Muscle layer of colon (tissue), 2 donors: Measurements from ENCODE around the gene CLIC5.

Experiments
- H3K27ac ChIP-seq: one replicate; pipeline ENCODE4 v1.7.0; 2013; ENCODE audit warnings: low read depth, mild to moderate bottlenecking, low read length, moderate library complexity
- H3K27me3 ChIP-seq, 2 donors: one replicate each; pipeline ENCODE4 v1.7.0; 2013; ENCODE audit warnings: low read length in 2 of 2, mild to moderate bottlenecking in 2 of 2; ENCODE audit not compliant: insufficient read depth in 2 of 2, control insufficient read depth in 1 of 2
- H3K36me3 ChIP-seq: one replicate; pipeline ENCODE4 v1.7.0; 2013; ENCODE audit warnings: mild to moderate bottlenecking, low read length; ENCODE audit not compliant: insufficient read depth
- H3K4me1 ChIP-seq: one replicate; pipeline ENCODE4 v1.7.0; 2013; ENCODE audit warnings: mild to moderate bottlenecking, low read length; ENCODE audit not compliant: insufficient read depth
- H3K4me3 ChIP-seq, 2 donors: one replicate each; pipeline ENCODE4 v1.7.0; 2013; ENCODE audit warnings: low read length in 2 of 2, low read depth in 1 of 2, mild to moderate bottlenecking in 1 of 2, moderate library complexity in 1 of 2
- H3K9ac ChIP-seq: one replicate; pipeline ENCODE4 v1.7.0; 2013; ENCODE audit warnings: low read length
- H3K9me3 ChIP-seq: one replicate; pipeline ENCODE4 v1.7.0; 2013; ENCODE audit warnings: mild to moderate bottlenecking, low read length
- donor health status: abdominal sarcoma.
- donor health status: Adenocarcinoma of cecum.

The CLIC5 gene

GRCh38 chr6:45961125-45961524, 54.5 kb downstream of the CLIC5 start:
- Histone ChIP-seq H3K4me1 (no peaks in the 10 kb centered on the region), H3K9ac (no peak overlapping the region), H3K27ac (no peak overlapping the region), H3K27me3 (no peaks in the 10 kb centered on the region), H3K36me3 (no peaks in the 10 kb centered on the region), H3K4me3 (no peak overlapping the region), H3K9me3 (peaks cover 9% of the 10 kb centered on the region)

- Histone ChIP-seq H3K36me3 (no peaks in the 10 kb centered on the region), H3K4me3 (no peak overlapping the region), H3K4me1 (no peaks in the 10 kb centered on the region), H3K27me3 (no peaks in the 10 kb centered on the region), H3K9me3 (peaks cover 9% of the 10 kb centered on the region), H3K9ac (no peak overlapping the region), H3K27ac (no peak overlapping the region)
These were observed 56.0 kb downstream of the CLIC5 start for GRCh38 chr6:45959534-45960145.

- Histone ChIP-seq H3K36me3 (no peaks in the 10 kb centered on the region), H3K9ac (no peak overlapping the region), H3K4me3 (no peak overlapping the region), H3K27me3 (no peaks in the 10 kb centered on the region), H3K9me3 (no peaks in the 10 kb centered on the region), H3K4me1 (no peaks in the 10 kb centered on the region), H3K27ac (no peak overlapping the region)
These were observed 59.0 kb downstream of the CLIC5 start for GRCh38 chr6:45956663-45957062.

GRCh38 chr6:45956176-45956575, 59.5 kb downstream of the CLIC5 start:
- Histone ChIP-seq H3K4me1 (no peaks in the 10 kb centered on the region), H3K9ac (no peak overlapping the region), H3K4me3 (no peak overlapping the region), H3K36me3 (no peaks in the 10 kb centered on the region), H3K27ac (no peak overlapping the region), H3K9me3 (no peaks in the 10 kb centered on the region), H3K27me3 (no peaks in the 10 kb centered on the region)

DNA sequence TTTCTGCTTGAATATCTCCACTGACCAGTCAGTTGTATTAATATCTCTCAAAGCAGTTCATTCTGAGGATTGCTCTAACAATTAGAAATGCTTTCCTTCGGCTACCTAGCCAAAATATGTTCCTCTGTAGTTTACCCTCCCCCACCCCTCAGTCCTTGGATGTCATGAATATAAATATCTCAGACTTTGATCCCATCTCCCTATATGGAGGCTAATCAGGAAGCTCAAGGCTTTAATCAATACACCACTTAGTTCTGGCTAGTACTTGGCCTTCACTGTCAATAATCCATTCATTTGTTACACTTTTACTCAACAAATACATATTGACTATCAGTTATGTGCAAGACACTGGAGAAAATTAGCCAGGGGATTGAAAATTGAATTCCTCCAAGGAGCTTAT, 60.1 kb downstream of the CLIC5 start:
- no peaks in the 10 kb centered on the region for H3K9me3 ChIP-seq
- no peak overlapping the region for H3K4me3 ChIP-seq
- no peaks in the 10 kb centered on the region for H3K4me1 ChIP-seq
- no peaks in the 10 kb centered on the region for H3K27me3 ChIP-seq
- no peaks in the 10 kb centered on the region for H3K36me3 ChIP-seq
- no peak overlapping the region for H3K9ac ChIP-seq
- no peak overlapping the region for H3K27ac ChIP-seq

GRCh38 chr6:45952546-45952945, 63.1 kb downstream of the CLIC5 start:
- Histone ChIP-seq H3K4me1 (no peaks in the 10 kb centered on the region), H3K9ac (no peak overlapping the region), H3K9me3 (no peaks in the 10 kb centered on the region), H3K36me3 (no peaks in the 10 kb centered on the region), H3K27me3 (no peaks in the 10 kb centered on the region), H3K27ac (no peak overlapping the region), H3K4me3 (no peak overlapping the region)

DNA sequence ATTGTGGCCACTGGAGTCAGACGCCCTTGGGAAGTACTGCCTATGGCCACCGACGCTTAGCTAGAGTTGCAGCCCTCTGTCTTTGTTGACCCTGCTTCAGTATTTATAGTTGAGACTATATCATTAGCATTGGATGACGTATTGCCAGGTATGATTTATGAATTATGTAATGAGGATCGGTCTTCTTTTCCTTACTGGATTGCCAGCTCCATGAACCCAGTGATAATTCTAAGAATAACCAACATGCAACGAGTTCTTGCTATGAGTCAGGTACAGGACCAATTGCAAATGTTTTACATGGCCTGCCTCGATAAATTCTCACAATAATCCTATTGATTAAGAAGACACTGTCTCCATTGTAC, 63.5 kb downstream of the CLIC5 start:
- H3K9me3 ChIP-seq = no peaks in the 10 kb centered on the region
- no peak overlapping the region for H3K9ac ChIP-seq
- H3K27ac ChIP-seq = no peak overlapping the region
- H3K4me1 ChIP-seq = no peaks in the 10 kb centered on the region
- no peak overlapping the region for H3K4me3 ChIP-seq
- no peaks in the 10 kb centered on the region for H3K27me3 ChIP-seq
- no peaks in the 10 kb centered on the region for H3K36me3 ChIP-seq

DNA sequence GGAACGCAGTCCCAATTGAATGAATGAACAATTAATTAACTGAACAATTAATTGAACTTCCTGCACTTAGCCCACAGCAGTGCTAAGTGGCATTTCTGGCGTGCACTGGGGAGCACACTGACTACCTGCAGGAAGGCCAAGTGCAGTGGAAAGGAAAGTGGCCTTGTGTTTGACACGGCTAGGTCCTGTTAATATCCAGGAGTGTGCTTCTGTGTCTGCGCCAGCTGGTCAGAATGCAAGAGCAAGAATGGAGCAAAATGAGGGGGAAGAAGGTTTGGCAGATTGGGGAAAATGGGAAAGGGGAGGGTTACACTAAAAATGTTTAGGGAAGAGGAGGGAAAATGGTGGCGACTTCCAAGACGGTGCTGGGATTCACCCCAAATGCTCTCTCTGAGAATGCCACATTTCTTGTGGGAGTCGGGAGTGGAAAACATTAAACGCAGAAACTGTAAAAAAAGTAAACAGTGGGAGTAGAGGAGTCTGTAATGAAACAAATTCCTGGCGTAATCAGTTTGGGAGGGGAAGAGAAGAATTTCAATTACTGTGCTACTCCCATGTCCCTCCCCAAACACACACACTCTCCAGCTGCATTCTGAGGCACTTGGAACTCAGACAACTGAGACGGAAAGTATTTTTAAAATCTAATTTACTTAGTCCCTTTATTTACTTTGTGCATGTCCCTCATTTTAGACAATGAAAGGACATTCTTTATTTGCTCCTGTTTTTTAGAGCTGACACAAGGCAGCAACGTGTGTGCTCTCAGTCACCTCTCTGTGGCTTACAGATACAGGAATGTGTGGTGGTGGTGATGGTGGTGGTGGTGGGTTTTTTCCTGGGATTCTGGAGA, 64.1 kb downstream of the CLIC5 start:
- Histone ChIP-seq H3K9ac (no peak overlapping the region), H3K4me1 (no peaks in the 10 kb centered on the region), H3K4me3 (no peak overlapping the region)

DNA sequence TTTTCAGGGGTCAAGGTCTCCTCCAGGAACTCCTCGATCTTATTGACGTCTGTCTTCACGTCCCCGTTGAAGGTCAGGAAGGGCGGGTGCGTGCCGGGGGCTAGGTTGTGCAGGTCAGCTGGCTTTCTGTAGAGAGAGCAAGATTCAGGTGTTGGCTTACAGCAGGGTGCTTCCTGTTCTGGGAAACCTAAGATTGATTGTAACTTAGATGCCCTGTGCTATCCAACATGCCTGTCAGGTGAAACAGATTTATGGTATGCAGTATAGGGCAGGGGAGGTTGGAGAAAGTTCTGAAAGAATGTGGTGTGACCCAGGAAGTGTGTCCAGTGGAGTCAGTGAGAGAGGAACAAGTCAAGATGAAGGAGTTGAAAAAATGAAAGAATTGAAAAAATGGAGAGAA, 66.4 kb downstream of the CLIC5 start:
- H3K36me3 ChIP-seq = no peaks in the 10 kb centered on the region
- H3K4me1 ChIP-seq = peaks cover 5% of the 10 kb centered on the region
- H3K27me3 ChIP-seq = no peaks in the 10 kb centered on the region
- H3K27ac ChIP-seq = no peak overlapping the region
- H3K9me3 ChIP-seq = no peaks in the 10 kb centered on the region
- no peak overlapping the region for H3K4me3 ChIP-seq
- no peak overlapping the region for H3K9ac ChIP-seq

More for the DNA sequence above, 64.1 kb downstream of the CLIC5 start:
- no peaks in the 10 kb centered on the region for H3K27me3 ChIP-seq
- H3K27ac ChIP-seq = no peak overlapping the region
- no peaks in the 10 kb centered on the region for H3K9me3 ChIP-seq
- H3K36me3 ChIP-seq = no peaks in the 10 kb centered on the region

DNA sequence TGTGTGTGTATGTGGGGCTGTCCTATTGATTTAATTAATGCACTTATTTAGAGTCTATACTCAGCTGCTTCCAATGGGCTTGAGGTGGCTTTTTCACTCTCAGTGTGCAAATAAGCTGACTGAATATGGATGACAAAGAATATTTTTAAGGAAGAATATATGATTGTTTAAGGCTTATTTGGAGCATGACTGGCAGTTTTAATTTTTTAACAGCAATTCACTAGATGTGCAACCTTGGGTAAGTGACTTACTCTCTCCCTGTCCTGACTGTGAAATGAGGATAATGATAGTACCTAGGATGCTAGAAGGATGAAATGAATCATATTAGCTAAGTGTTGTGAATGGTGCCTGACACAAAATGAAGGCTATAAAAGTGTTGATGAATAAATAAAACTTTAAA, 67.9 kb downstream of the CLIC5 start:
- no peak overlapping the region for H3K27ac ChIP-seq
- peaks cover 5% of the 10 kb centered on the region for H3K4me1 ChIP-seq

GRCh38 chr6:45946887-45947286, 68.8 kb downstream of the CLIC5 start:
- no peaks in the 10 kb centered on the region for H3K36me3 ChIP-seq
- no peak overlapping the region for H3K9ac ChIP-seq
- no peak overlapping the region for H3K27ac ChIP-seq
- no peaks in the 10 kb centered on the region for H3K27me3 ChIP-seq
- H3K4me1 ChIP-seq = peaks cover 5% of the 10 kb centered on the region
- H3K9me3 ChIP-seq = no peaks in the 10 kb centered on the region
- no peak overlapping the region for H3K4me3 ChIP-seq

More for the DNA sequence above, 67.9 kb downstream of the CLIC5 start:
- H3K9ac ChIP-seq = no peak overlapping the region
- H3K4me3 ChIP-seq = no peak overlapping the region
- H3K9me3 ChIP-seq = no peaks in the 10 kb centered on the region
- H3K27me3 ChIP-seq = no peaks in the 10 kb centered on the region
- H3K36me3 ChIP-seq = no peaks in the 10 kb centered on the region

GRCh38 chr6:45946352-45946751, 69.3 kb downstream of the CLIC5 start:
- Histone ChIP-seq H3K4me3 (no peak overlapping the region), H3K36me3 (no peaks in the 10 kb centered on the region), H3K4me1 (peaks cover 5% of the 10 kb centered on the region), H3K9me3 (no peaks in the 10 kb centered on the region), H3K27ac (no peak overlapping the region), H3K9ac (no peak overlapping the region), H3K27me3 (no peaks in the 10 kb centered on the region)
